Measurements from ENCODE around the gene MCC.

- no peak for TF ChIP-seq EP300 (IDR thresholded peaks at IDR 0.05; ENCODE audit: borderline replicate concordance)
- no peak for TF ChIP-seq REST (IDR thresholded peaks at IDR 0.05; ENCODE audit: low read depth)
- TF ChIP-seq ZBTB7A (IDR thresholded peaks at IDR 0.05; ENCODE audit: low read depth), result no peak
- TF ChIP-seq TAF1 (IDR thresholded peaks at IDR 0.05; ENCODE audit: low read depth), result no peak
- TF ChIP-seq TCF12 (IDR thresholded peaks at IDR 0.05; ENCODE audit: low read depth), result no peak
- no peak for TF ChIP-seq FOXM1 (IDR thresholded peaks at IDR 0.05; ENCODE audit: borderline replicate concordance, low read depth)
- no peak for TF ChIP-seq USF1 (IDR thresholded peaks at IDR 0.05)
- TF ChIP-seq YY1 (IDR thresholded peaks at IDR 0.05; ENCODE audit: low read depth), result no peak
- TF ChIP-seq NFIC (IDR thresholded peaks at IDR 0.05), result no peak
- no peak for TF ChIP-seq EGR1 (IDR thresholded peaks at IDR 0.05)
- no peak for TF ChIP-seq RAD21 (IDR thresholded peaks at IDR 0.05; ENCODE audit: low read depth)
Observed at GRCh38 chr5:113171520-113171919, 316.7 kb downstream of the MCC start.

All from Ishikawa (cell line).